ENCODE data around the gene ARID1B. TPM values are rescaled to one million over a fixed set of nuclear protein-coding genes. Genes with fewer than 3 reads are reported as not detected.
A peak's percentile ranks its signal among the peaks of the same experiment; 100 is the strongest.
"Not testable (repeated sequence)": the region's sequence is repeated elsewhere in the genome, so short reads cannot be mapped to it uniquely, and the experiment has no call there.

Gene ARID1B
- polyA plus RNA-seq, 5 donors, result 76.6 to 100 (median 83.2) TPM

DNA sequence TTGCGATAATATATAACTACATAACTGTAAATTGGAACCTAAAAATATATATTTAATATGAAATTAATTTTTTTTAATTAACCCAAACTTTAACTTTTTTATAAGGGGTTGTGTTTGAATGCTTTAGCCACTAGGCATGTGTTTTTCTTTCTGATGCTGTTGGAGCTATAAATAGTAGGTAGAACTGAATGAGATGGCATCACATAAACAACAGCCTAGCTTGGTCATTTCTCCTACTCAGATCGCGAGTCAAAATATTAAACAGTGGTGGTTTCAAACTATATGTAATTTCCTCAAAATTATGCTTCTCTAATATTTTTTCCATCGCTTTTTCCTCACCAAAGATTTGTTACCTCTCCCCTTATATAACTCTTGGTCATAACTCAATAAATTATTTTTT is 243.2 kb downstream of the ARID1B start:
- peak in 1 of 2 donors; percentile 22 for DNase-seq

DNA sequence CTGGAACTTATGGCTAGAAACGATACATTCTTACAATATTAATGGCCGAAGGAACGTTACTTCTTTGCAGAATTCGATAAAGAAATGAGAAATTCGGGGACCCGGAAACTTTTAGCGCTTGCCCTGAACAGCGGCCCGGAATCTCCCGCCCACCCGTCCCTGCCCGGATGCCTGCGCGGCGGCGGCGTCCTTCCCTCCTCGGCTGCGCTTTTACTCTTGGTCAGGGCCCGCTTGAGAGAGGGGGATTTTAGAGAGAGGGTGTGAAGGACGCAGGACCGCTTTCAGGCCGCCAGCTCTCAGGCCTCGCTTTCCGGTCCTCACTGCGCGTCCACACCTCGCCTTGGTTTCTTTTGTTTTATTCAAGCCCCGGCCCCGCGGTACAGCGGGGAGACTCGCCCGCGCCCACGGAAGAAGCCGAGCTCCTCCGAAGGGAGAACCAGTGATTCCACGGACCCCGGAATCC is 243.7 kb downstream of the ARID1B start:
- no peak for DNase-seq

DNA sequence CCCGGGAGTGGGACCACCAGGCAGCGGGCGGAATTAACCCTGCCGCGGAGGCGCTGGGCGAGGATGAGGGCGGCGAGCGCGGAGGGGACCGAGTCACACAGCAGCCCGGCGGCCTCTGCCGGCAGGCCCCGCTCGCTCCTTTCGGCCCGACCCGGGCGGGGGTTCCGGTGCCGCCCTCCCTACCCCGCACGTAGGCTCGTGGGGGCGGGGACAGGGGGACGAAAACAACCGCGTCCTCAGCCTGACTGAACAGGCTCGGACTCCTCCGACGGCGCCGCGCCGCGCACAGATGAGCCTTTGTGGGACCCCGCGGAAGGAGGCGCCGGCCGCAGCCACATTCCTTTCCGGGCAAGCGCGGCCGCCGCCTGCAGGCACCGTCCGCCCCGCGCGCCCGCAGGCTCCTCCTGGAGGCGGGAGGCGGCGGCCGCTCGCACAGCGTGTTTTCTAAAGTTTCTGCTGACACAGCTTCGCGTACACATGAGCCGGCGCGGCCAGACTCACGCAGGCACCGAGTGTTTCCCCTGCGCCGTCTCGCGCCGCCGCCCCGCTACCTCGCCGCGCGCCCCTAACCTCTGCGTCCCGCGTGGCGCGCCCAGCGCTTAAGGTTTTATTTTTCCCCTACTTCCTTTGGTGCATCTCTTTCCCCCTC is 244.3 kb downstream of the ARID1B start:
- peak; percentile 93 for DNase-seq

DNA sequence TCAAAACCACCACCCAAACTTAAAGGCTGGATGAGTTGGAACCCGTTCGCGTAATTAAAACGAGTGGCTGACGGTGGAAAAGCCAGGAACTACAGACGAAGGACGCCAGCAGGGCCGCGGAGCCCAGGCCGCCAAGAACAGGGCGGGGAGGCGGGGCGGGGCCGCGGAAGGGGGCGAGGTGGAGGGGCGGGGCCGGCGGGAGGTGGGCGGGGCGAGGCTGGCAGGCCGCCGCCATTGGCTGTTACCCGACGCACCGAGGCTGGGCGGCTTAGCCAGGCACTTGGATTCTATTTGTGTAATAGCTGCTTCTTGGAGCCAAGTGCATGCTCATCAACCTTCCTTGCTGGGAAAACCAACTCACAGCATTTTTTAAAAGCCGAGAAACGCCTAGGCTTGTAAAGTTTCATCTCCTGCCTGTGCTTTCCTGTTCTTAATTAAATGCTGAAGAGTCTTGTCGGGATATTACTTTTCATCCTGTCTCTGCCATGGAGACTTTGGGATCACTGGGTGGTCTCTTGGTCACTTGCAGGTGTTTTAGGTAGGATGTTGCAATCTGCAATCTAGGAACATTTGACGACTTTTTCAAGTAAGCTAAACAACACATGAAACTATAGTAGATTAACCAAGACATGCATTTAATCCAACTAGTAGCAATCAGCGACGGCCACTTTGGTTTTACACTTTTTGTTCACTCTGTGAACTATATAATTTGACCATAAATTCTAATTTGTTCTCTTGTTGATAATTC is 245.0 kb downstream of the ARID1B start:
- peak; percentile 82 to 84 for DNase-seq

DNA sequence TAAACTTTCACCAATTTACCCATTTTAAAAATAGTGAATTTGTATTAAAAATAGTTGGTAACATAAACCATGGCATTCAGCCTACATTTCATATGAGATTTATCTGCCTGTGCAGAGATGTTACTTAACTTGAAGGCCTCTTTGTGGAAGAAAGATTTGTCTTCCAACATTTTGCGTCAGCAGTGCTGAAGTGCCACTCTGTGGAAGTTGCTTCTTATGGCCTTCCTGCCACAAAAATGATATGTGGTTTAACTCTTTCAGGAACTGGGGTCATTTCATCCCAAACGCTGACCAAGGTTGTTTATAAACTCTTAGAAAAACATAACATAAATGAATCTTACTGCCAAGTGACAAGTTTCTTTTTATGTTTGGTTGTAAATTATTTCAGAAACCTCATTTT is 246.8 kb downstream of the ARID1B start:
- DNase-seq, result peak in 1 of 2 donors; percentile 7

DNA sequence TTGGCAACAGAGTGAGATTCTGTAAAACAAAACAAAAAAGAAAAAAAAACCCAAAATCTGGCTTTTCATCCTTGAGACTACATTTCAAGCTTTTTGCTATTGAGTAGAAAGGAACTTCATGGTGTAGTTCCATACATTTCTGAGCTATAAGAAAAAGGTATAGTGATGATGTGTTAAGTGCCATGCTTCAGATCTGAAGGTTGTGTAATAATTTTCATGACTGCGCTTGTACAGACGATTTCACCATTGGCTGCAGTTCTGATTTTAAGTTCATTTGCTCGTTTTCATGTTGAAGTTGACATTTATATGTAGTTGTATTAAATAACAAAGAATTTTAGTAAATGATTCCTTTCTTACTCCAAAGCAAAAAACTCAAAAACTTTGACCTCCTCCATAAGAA is 247.6 kb downstream of the ARID1B start:
- DNase-seq, result no peak

DNA sequence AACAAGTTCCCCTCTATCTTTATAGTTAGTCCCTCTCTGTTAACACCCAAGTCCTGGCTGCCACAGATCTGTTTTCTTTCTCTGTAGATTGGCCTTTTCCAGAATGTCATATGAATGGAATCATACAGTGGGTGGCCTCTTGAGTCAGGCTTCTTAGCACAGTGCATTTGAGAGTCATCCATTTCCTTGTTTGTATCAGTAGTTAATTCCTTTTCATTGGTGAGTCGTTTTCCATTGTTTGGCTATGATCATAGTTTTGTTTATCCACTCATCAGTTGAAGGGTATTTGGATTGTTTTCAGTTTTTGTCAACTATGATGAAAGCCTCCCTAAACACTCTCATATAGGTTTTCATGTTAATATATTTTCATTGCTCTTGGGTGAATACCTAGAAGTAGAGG is 248.3 kb downstream of the ARID1B start:
- DNase-seq, result no peak

DNA sequence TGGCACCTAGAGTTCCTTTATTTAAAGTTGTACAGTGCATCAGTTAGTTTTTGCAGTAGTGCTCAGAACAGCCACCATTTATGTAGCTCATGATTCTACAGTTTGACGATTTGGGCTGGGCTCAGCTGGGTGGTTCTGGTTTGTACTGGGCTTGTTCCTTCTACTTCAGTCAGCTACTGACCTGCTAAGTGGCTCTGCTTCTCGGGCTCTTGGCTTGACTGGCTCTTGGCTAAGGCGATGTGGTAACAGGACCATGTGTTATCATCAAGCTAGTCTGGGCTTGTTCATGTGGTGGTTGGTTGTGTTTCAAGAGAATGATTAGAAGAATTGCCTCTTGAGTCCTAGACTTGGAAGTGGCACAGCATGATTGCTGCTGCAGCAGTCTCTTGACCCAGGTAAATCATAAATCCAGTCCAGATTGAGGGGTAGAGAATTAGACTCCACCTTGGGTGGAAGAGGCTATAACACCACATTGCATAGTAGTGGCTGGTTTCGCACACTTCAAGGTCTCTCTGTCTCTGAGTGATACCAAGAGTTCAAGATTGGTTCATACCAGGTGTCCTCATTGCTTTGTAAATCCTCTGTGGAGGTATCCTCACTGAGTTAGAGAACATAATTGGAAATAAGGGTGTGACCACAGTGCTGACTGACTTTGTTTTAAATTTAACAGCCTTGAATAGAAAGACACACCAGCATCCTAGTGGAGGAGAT is 253.0 kb downstream of the ARID1B start:
- DNase-seq, result no peak

DNA sequence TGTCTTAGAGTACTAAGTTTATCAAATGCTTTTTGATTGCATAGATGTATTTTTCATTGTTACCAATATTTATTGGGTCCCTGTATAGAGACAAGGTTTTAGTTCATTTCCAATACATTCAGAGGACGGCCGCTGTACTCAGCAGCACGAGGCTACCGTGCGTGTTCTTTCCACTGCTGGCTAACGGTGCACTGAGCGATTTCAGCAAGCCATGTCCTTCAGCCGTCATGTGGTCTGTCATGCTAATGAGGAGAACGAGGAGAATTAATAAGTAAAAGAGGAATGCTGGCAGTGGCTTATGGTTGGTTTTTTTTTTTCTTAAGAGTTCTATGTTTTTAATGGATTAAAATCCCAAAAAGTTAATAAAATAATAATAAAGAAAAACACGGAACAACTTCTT is 253.6 kb downstream of the ARID1B start:
- DNase-seq, result no peak

DNA sequence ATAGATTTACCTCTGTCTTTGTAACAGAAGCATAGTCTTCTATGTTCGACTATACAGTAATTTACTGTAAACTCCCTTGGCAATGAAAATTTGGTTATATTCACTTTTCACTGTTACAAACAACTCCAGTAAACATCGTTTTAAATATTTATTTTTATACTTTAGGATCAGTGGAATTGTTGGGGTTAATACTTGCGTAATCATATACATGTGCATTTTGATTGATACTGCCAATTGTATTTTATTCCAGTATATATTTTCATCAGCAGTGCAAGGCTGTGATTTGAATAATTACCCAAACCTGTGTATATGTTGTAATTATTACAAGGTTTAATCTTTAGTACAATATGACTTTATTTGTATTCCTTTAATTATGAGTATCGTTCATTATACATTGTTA is 255.7 kb downstream of the ARID1B start:
- DNase-seq, result no peak

DNA sequence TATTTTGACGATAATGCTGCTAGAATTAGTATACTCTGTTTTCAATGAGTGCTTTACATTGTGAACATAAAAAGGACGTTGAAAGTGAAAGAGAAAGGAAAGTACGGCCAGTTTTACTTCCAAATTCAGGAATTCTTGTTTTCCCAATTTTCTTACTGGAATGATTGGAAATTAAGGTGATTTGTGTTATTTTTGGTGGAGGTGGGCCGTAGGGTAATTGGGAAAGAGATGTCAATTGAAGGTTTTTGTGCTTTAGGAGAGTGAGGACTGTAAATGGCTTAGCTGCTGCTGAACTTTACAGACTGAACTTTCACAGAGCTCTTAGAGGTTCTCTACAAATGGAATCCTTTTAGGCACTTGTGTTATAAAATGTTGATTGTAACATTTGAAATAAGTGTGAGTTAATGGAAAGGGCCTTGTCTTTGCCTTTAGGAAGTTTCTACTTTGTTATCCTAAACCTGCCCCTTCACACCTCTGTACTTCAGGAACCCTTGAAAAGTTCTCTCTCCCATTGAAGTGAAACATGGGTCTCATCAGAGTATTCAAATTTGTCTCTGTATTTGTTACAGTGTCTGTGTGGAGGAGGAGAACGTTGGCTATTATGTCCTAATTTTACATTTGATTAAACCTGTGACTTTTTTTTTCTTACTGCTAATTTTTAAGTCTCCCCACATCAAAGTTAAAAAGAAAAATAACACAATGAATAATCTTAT is 256.4 kb downstream of the ARID1B start:
- DNase-seq, result peak in 1 of 2 donors; percentile 36

DNA sequence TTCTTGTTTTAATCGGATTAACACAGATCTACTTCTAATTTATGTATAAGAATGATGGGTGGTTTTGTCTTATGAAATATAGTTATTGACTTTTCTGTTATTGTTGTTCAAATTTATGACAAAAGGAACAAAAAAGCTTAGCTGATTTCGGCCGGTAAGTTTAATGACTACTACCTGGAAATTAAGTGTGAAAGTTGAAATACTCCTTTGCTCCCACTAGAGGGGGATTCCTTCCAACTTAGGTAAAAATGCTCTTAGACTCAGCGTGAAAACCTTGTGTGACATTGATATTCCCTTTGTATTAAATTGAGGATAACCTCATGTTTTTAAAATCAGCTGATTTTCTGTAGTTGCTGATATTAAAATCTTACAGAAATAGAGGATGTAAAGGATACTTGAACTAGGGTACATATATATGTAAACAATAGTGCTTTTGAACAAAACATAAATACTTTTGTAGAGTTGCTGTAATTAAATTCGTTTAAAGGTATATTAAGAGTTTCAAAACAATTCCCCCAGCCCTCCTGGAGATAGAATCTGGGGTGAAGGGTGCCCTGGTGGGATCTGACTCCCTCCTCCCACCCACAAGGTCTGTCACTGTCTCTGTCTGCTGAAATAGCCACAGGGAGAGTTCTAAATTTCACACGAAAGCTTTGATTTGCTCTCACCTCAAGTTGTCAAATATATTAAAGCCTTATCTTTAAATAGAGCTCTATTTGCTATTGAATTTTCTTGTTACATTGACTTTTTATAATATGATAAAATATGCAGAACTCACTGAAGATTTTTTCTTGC is 257.5 kb downstream of the ARID1B start:
- no peak for DNase-seq

DNA sequence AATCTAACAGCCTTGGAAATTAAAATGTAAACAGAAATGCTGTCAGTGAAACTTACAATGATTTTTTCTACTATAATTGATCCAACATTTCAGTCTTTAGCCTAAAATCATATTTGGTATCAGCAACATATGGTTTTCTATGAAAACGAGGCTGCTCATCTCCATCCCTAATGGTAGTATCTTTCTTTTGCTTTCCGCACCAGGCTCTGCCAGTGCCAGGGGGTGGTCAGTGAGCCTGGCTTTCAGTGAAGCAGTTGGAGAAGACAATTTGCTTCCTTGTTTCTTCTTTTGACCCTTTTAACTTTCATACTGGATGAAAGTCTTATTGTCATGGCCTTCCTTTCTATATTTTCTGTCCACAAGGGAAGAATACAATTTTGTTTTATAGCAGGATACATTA is 258.4 kb downstream of the ARID1B start:
- no peak for DNase-seq

DNA sequence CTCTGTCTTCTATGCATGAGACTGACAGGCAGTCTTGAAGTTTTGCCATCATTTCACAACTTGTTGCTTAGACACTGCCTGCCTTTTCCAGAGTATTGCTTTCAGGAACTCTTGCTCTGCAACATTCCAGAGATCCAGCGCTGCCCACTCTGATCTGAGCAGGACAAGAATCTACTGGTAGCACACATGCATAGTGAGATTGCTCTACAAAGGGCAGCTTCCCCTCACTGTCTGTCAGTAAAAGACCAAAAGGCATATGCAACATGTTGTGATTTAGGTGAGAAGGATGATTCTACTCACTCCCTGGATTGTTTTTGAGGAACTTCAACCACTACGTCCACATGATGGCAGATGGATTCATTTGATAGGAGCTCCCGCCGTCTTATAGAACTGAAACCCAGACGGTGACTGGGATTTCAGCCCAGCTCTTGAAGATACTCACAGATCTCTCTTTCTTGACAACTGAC is 259.1 kb downstream of the ARID1B start:
- DNase-seq, result no peak

DNA sequence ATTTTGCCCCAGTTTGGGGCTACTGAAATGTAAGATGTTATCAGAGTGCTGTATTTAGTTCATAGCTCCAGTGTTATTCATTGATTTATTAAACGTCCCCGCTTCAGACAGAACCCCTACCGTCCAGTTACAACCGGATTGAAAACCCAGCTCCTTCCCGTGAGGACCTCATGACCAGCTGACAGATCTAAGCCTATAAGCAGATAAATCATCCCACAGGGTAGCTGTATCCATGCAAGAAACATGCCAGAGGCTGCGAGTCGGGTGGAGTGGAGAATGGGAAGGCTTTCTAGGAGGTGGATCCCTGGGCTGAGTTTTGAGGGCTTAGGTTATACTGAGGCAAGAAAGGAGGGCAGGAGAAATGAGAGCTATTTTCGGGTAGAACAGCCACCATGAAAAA is 260.0 kb downstream of the ARID1B start:
- no peak for DNase-seq

DNA sequence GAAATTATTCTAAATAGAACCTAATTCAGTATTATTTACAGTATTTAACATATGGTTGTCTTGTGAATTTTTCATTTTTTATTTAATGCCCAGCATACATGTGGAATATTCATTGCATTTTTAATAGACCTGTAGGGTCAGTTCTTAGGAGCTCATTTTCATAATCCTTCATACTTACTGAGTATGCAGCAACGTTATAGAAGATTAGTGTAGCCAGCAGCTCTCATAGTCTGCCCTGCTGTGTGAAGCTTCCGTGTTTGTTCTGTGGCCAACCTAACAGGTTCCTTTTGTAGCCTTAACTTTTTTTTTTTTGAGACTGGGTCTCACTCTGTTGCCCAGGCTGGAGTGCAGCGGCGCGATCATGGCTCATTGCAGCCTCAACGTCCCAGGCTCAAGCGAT is 261.4 kb downstream of the ARID1B start:
- DNase-seq, result no peak

DNA sequence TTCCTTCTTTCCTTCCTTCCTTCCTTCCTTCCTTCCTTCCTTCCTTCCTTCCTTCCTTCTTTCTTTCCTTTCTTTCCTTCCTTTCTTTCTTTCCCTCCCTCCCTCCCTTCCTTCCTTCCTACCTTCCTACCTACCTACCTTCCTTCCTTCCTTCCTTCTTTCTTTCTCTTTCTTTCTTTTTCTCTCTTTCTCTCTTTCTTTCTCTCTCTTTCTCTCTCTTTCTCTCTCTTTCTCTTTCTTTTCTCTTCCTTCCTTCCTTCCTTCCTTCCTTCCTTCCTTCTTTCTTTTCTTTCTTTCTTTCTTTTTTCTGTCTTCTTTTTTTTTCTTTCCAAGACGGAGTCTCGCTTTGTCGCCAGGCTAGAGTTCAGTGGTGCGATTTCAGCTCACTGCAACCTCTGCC is 262.5 kb downstream of the ARID1B start:
- DNase-seq, result not testable (repeated sequence)

DNA sequence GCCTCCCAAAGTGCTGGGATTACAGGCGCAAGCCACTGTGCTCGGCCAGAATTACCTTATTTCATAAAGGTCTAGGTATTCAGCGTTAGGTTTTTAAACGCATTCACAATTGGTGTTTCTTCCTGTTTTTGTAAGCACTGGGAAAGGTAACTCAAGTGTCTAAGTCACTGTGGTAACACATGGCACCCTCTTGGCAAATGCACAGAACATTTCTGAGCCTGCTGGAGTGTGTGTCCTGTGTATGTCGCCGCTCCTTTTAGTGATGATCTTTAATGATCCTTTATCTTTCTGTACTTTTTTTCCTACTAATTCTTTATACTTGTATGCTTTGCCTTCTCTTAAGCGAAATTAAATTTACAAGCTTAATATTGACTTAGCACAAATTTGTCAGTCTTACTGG is 263.0 kb downstream of the ARID1B start:
- DNase-seq, result no peak

DNA sequence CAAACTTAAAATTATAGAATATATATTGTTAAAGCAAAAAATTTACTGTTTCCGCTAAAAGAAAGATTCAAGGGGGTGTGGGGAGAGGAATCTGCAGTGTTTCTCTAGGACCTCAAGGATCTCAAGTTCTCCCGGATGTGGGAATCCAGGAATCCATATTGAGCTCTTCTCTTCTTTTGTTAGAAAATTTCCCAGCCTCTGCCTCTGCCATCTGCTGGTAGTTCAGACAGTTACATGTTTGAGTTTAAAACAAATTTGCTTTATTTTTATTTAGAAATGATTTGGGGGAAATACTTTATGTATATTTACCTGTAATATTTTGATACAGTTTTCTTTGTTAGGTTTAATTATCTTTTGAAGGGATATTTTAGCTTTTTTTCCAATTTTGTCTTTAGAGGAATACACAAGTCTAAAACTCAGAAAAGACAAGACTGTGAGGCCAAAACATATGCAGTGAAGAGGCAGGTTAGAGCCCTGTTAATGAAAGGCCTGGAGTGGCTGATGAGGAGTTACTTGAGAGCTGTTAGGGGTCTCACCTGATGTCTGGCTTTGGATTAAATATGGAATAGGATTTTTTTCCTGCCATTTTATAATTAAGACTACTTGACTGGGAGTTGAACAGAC is 268.8 kb downstream of the ARID1B start:
- DNase-seq, result no peak

DNA sequence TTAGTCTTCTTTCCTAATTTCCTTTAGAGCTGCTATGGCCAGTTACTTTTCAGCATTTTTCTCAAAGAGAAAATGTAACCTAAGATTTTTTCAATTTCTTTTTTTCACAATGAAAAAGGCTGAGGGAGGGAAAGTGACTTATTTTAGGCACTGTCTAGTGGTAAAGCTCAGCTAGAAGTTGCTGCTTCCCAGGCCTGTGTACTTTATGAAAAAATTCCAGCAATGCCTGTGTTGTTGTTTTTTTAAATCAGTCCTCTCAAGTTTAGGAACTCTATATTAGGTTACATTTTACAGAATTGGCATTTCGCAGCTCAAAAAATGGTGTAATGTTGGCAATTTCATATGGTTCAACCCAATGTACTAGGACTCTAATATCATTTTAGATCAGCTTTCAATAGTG is 269.6 kb downstream of the ARID1B start:
- DNase-seq, result no peak

DNA sequence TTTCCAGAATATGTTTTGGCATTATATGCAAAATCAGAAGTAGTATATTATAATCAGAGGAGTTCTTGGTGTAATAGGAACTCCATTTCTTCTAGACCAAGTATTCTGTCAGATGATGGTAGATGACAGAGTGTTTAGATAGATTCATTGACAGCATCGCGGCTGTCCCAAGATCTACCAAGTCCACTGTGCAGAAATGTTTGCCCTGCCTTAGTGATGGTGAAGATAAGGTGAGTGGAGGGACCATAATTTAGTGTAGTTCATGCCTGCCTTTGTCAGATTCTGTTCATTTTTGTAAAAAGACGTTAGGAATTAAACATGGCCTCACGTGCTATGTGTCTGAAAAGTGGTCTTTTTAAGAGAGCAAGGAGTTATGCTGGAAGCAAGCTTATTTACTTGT is 270.1 kb downstream of the ARID1B start:
- no peak for DNase-seq

Measured in right lung (tissue), 5 donors.